ENCODE results near the gene LHB. TPM values are rescaled to one million over a fixed set of nuclear protein-coding genes. Genes with fewer than 3 reads are reported as not detected.
"Not testable (repeated sequence)": the region's sequence is repeated elsewhere in the genome, so short reads cannot be mapped to it uniquely, and the experiment has no call there.

Gene LHB
- total and polyA plus RNA-seq, 2 donors (not counting 1 experiment from before 2014, with no cell fraction given) = not detected

- H3K4me1 ChIP-seq (ENCODE audit: control insufficient read depth, extremely low read depth, insufficient read depth, low read length) = no peaks in the 10 kb centered on the region
- H4K20me1 ChIP-seq (ENCODE audit: control insufficient read depth, extremely low read depth, insufficient read depth, low read length) = no peaks in the 10 kb centered on the region
- H2AFZ ChIP-seq (ENCODE audit: low read length) = no peak overlapping the region
- no peak overlapping the region for H3K4me3 ChIP-seq (replicated peaks in 1 of 4; ENCODE audit: control extremely low read depth in 1 of 4, insufficient read depth in 1 of 4, low read depth in 3 of 4, low read length in 4 of 4)
- no peak for TF ChIP-seq EZH2 (IDR thresholded peaks at IDR 0.05; ENCODE audit: low read length, missing control alignments)
- TF ChIP-seq CTCF (conservative IDR thresholded peaks at IDR 0.05 in 1 of 2, IDR thresholded peaks at IDR 0.05 in 1 of 2; ENCODE audit: low read depth in 1 of 2, low read length in 2 of 2) = no peak
- H3K27me3 ChIP-seq (ENCODE audit: control insufficient read depth, insufficient read depth, low read length) = no peaks in the 10 kb centered on the region
- H3K4me2 ChIP-seq (ENCODE audit: extremely low read depth, insufficient read depth, low read length) = no peak overlapping the region
- H3K36me3 ChIP-seq (ENCODE audit: control insufficient read depth, insufficient read depth, low read length) = no peaks in the 10 kb centered on the region
- H3K9ac ChIP-seq (ENCODE audit: insufficient read depth, low read length) = no peak overlapping the region
- DNase-seq (ENCODE audit: low read depth in 2 of 2) = peak in 1 of 2 donors; percentile 71
- no peaks in the 10 kb centered on the region for H3K79me2 ChIP-seq (ENCODE audit: control insufficient read depth, insufficient read depth, low read length)
- H3K27ac ChIP-seq (ENCODE audit: insufficient read depth, low read length) = no peak overlapping the region
- no peaks in the 10 kb centered on the region for H3K9me3 ChIP-seq (ENCODE audit: control insufficient read depth, insufficient read depth, low read depth, low read length)
Measured at GRCh38 chr19:49042177-49042576, 25.3 kb upstream of the LHB start.

- H3K9me3 ChIP-seq (ENCODE audit: control insufficient read depth, insufficient read depth, low read depth, low read length); H3K4me1 ChIP-seq (ENCODE audit: control insufficient read depth, extremely low read depth, insufficient read depth, low read length); DNase-seq (ENCODE audit: low read depth in 2 of 2); H4K20me1 ChIP-seq (ENCODE audit: control insufficient read depth, extremely low read depth, insufficient read depth, low read length); H3K4me2 ChIP-seq (ENCODE audit: extremely low read depth, insufficient read depth, low read length); H3K9ac ChIP-seq (ENCODE audit: insufficient read depth, low read length); H3K27me3 ChIP-seq (ENCODE audit: control insufficient read depth, insufficient read depth, low read length); H3K36me3 ChIP-seq (ENCODE audit: control insufficient read depth, insufficient read depth, low read length); H3K4me3 ChIP-seq (replicated peaks in 1 of 4; ENCODE audit: control extremely low read depth in 1 of 4, insufficient read depth in 1 of 4, low read depth in 3 of 4, low read length in 4 of 4); H2AFZ ChIP-seq (ENCODE audit: low read length); H3K79me2 ChIP-seq (ENCODE audit: control insufficient read depth, insufficient read depth, low read length); H3K27ac ChIP-seq (ENCODE audit: insufficient read depth, low read length): not testable (repeated sequence)
Measured at GRCh38 chr19:49039736-49040135, 22.8 kb upstream of the LHB start.

- not testable (repeated sequence) for H3K27me3 ChIP-seq (ENCODE audit: control insufficient read depth, insufficient read depth, low read length); H2AFZ ChIP-seq (ENCODE audit: low read length); H3K9me3 ChIP-seq (ENCODE audit: control insufficient read depth, insufficient read depth, low read depth, low read length); H3K9ac ChIP-seq (ENCODE audit: insufficient read depth, low read length); H3K4me3 ChIP-seq (replicated peaks in 1 of 4; ENCODE audit: control extremely low read depth in 1 of 4, insufficient read depth in 1 of 4, low read depth in 3 of 4, low read length in 4 of 4); H4K20me1 ChIP-seq (ENCODE audit: control insufficient read depth, extremely low read depth, insufficient read depth, low read length); H3K79me2 ChIP-seq (ENCODE audit: control insufficient read depth, insufficient read depth, low read length); H3K4me1 ChIP-seq (ENCODE audit: control insufficient read depth, extremely low read depth, insufficient read depth, low read length); H3K27ac ChIP-seq (ENCODE audit: insufficient read depth, low read length); H3K4me2 ChIP-seq (ENCODE audit: extremely low read depth, insufficient read depth, low read length); H3K36me3 ChIP-seq (ENCODE audit: control insufficient read depth, insufficient read depth, low read length)
- peak in 1 of 2 donors; percentile 87 for DNase-seq (ENCODE audit: low read depth in 2 of 2)
Measured at GRCh38 chr19:49038557-49039276, 21.8 kb upstream of the LHB start.

GRCh38 chr19:49038111-49038510 is 21.2 kb upstream of the LHB start:
- H4K20me1 ChIP-seq (ENCODE audit: control insufficient read depth, extremely low read depth, insufficient read depth, low read length); H3K27ac ChIP-seq (ENCODE audit: insufficient read depth, low read length); H3K27me3 ChIP-seq (ENCODE audit: control insufficient read depth, insufficient read depth, low read length); H3K36me3 ChIP-seq (ENCODE audit: control insufficient read depth, insufficient read depth, low read length); H3K9me3 ChIP-seq (ENCODE audit: control insufficient read depth, insufficient read depth, low read depth, low read length); H3K79me2 ChIP-seq (ENCODE audit: control insufficient read depth, insufficient read depth, low read length); H3K4me3 ChIP-seq (replicated peaks in 1 of 4; ENCODE audit: control extremely low read depth in 1 of 4, insufficient read depth in 1 of 4, low read depth in 3 of 4, low read length in 4 of 4); H3K4me1 ChIP-seq (ENCODE audit: control insufficient read depth, extremely low read depth, insufficient read depth, low read length); H2AFZ ChIP-seq (ENCODE audit: low read length); H3K4me2 ChIP-seq (ENCODE audit: extremely low read depth, insufficient read depth, low read length); H3K9ac ChIP-seq (ENCODE audit: insufficient read depth, low read length); DNase-seq (ENCODE audit: low read depth in 2 of 2): not testable (repeated sequence)
